ENCODE results near the gene KLHL42.

GRCh38 chr12:27733791-27734190 lies 46.2 kb upstream of the KLHL42 start:
- TF ChIP-seq CTCF (IDR thresholded peaks at IDR 0.05; ENCODE audit: control extremely low read depth in 1 of 3, insufficient read depth in 1 of 3, low read depth in 1 of 3, low read length in 3 of 3) = no peak
- no peak for TF ChIP-seq RAD21 (IDR thresholded peaks at IDR 0.05 in 1 of 2, conservative IDR thresholded peaks at IDR 0.05 in 1 of 2; ENCODE audit: low read depth in 2 of 2, low read length in 2 of 2)
- no peak for TF ChIP-seq PHF8 (conservative IDR thresholded peaks at IDR 0.05; ENCODE audit: low read depth, low read length)
- no peak for TF ChIP-seq EGR1 (IDR thresholded peaks at IDR 0.05; ENCODE audit: borderline replicate concordance, low read depth, low read length)
- no peak for TF ChIP-seq CEBPB (IDR thresholded peaks at IDR 0.05; ENCODE audit: low read depth, low read length)
- TF ChIP-seq CREB1 (IDR thresholded peaks at IDR 0.05) = no peak
- TF ChIP-seq CBX8 (IDR thresholded peaks at IDR 0.05; ENCODE audit: borderline replicate concordance, low read depth, low read length) = no peak
- TF ChIP-seq MAFK (IDR thresholded peaks at IDR 0.05; ENCODE audit: low read depth, low read length) = no peak
- no peak for TF ChIP-seq SUZ12 (IDR thresholded peaks at IDR 0.05; ENCODE audit: low read length)
- no peak for TF ChIP-seq SRF (IDR thresholded peaks at IDR 0.05; ENCODE audit: low read depth, low read length)
- TF ChIP-seq POLR2AphosphoS5 (IDR thresholded peaks at IDR 0.05; ENCODE audit: low read depth, low read length) = no peak
- TF ChIP-seq GTF2F1 (IDR thresholded peaks at IDR 0.05; ENCODE audit: borderline replicate concordance, low read depth, low read length) = no peak
- TF ChIP-seq KDM5A (IDR thresholded peaks at IDR 0.05; ENCODE audit: low read length) = no peak

All from H1 (cell line).